ENCODE data around the gene TENT4A.
A peak's percentile ranks its signal among the peaks of the same experiment; 100 is the strongest.

TENT4A gene

DNA sequence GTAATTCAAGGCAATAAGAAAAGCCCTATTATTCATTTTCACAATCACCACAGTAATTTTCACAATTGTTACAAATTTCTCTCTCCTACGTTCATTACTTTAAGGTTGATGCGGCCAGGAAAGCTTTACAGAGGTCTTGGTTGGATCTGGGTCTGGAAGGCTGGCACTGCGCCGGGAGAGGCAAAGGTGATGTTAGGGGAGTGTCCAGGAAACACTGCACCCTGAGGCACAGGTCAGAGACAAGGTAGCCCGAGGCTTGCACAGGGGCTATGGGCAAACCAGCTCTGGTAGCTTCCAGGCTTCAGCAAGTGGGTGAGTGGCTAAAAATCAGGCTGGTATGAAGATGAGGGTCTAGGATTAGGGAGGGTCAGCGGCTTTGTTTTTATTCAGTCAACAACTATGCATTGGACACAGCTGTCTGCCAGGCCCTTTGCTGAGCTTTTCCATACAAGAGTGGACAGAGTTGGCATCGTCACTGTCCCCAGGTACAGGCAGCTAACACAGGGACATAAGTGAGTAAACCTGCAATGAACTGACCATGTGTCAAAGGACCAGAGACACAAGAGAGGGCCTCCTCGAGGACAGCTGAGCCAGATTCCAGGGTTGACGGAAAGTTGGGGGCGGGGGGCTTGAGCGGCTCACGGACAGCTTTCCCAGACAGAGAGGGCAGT lies 12.4 kb upstream of the TENT4A start:
- DNase-seq (ENCODE audit: low read depth) = no peak

DNA sequence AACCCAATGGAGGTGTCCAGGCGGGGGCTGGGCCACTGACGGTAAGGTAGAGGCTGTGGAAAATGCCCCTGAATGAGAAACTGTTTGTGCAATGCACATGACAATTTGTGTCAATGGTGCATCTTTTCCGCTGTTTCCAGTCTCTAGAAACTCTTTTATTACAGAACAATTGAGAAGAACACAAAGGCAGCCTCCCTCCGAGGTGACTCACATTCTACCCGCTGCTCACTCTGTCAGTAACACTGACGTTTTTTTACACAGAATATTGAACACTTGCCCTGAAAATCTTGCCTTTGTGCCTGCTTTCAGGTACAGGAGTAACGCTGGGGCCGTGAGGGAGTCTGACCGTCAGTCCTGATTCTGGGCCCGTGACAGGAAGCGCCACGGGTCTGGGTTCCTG lies 11.7 kb upstream of the TENT4A start:
- no peak for DNase-seq (ENCODE audit: low read depth)

DNA sequence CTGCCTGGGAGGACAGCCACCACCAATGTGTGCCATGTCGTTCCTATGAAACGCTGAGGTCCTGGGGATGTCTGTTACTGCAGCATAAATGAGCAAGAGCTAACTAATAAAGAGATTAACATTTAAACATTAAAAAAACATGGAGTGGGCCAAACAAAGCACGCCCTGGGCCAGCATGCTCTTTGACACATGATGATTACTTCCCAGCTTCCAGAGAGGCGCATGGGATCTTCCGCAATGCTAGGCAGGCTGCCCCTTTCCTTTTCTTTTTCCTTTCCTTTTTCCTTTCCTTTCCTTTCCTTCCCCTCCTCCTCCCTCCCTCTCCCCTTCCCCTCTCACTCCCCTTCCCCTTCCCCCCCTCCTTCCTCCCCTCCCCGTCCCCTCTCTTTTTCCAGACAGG lies 10.6 kb upstream of the TENT4A start:
- DNase-seq (ENCODE audit: low read depth) = no peak

DNA sequence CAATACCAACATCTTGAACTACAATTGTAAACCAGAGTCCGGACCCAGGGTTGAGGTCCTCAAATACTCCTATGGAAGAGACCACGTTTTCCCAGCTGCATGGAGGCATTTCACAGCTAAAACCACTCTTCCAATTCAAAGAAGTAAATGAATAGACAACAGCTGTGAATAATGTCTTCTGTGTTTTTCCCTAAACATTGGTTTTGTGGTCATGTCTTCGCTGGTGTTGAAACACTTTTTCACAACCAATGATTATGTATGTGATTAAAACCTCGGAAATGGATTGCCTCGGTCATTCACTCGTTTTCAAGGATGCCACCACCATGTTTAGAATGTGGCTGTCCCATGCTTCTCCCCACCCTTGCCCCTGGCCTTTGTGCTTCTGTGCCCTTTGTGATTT lies 9.4 kb upstream of the TENT4A start:
- DNase-seq (ENCODE audit: low read depth) = no peak

DNA sequence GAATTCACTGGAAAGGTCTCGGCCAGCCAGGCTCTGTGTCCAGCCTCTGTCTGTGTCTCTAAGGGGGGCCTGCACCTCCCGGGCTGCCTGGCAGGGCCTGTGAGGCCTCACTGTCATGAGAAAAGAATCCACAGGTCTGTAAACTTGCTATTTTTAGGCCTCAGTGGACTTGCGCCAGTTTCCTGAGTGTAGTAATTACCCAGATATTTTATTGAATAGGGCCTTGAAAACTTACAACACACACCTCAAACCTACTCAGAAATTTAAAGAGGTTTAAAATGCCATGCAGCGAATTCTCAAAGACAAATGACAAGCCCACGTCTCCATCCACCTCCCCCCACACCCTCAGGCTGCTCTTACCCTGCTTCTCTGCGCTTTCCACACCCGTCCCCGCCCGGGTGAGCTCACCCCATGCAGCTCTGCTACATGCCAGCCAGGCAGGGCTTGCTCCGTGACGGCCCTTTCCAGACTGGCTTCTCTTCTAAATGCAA lies 8.8 kb upstream of the TENT4A start:
- DNase-seq (ENCODE audit: low read depth) = peak; percentile 78

DNA sequence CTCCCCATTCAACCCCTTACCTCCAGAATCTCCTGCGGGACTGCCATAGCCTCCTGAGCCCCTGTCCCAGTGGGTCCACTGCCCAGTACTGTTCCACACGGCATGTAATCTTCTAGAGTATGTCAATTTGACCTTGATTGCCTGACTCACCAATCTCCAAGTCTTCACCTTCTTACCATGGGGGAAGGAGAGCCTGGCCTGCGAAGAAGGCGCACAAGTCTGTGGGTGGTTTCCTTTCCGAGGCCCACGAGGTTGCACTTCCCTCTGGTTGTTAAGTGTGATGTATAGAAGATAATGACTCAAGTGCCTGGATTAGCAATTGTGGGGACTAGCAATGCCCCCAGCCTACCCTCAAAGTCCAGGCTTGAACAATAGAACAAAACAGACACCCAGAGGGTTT lies 8.1 kb upstream of the TENT4A start:
- DNase-seq (ENCODE audit: low read depth) = no peak

DNA sequence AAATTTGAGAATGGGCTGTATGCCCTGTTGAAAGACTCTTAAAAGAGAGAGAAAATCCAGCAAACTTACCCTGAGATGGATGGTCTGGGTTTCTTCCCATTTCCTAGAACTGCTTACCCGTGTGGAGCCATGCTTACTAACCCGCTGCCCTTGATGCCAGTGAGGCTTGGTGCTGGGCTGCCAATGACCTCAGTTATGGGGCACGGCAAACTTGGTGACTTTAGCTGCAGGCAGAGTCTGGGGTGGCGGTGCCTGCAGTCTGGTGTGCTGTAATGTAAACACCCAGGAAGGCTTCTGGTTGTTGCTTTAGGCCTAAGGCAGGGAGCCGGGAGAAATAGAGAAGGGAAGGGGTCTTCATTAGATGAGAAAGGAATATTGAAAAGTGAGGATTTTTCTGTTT lies 7.3 kb upstream of the TENT4A start:
- DNase-seq (ENCODE audit: low read depth) = no peak

DNA sequence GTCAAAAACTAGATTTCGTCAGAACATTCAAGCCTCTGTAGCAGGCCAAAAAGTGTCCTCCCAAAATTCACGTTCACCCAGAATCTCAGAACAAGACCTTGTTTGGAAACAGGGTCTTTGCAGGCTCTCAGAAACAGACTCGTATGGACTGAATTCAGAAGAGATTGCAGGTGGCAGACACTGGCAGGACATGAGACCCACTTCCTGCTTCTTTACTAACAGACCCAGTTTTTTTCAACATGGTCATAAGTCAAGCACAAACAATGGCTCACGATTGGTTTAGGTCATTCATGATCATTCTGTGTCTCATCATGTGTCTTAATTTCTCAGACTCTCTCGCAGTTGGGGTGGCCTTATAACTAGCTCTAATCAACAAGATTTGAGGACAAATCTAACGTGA lies 5.4 kb upstream of the TENT4A start:
- no peak for DNase-seq (ENCODE audit: low read depth)

DNA sequence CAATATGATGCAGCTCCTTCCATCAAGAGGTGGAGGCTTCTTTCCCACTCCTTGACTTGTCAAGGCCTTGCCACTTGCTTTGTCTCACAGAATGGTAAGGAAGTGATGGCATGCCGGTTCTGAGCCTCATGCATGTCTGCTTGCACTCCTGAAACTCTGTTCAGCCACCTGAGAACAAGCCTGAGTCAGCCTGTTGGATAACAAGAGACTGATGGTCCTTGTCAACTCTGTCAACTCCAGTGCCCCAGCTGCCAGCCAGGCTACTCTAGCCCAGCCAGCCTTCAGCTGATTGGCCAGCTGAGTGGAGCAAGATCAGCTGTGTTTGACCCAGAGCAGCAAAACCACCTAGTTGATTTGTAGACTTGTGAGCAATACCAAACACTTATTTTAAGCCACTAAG lies 4.4 kb upstream of the TENT4A start:
- DNase-seq (ENCODE audit: low read depth) = no peak

DNA sequence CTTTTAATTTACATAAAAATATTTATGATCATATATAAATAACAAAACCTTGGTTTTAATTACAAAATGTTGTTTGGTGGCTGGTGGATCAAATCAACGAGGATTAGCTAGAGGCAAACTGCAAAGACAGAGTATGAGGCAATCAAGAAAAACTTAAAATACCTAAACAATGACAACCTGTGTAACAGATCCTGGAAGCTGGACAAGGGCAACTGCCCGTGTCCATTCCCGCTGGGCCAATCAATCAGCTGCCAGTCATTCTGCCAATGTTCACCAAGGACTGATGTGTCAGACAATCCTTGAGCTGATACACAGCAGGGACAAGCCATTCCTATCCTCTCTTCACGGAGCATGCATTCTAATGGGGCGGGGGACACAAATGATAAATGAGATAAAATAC lies 3.2 kb upstream of the TENT4A start:
- DNase-seq (ENCODE audit: low read depth) = no peak

DNA sequence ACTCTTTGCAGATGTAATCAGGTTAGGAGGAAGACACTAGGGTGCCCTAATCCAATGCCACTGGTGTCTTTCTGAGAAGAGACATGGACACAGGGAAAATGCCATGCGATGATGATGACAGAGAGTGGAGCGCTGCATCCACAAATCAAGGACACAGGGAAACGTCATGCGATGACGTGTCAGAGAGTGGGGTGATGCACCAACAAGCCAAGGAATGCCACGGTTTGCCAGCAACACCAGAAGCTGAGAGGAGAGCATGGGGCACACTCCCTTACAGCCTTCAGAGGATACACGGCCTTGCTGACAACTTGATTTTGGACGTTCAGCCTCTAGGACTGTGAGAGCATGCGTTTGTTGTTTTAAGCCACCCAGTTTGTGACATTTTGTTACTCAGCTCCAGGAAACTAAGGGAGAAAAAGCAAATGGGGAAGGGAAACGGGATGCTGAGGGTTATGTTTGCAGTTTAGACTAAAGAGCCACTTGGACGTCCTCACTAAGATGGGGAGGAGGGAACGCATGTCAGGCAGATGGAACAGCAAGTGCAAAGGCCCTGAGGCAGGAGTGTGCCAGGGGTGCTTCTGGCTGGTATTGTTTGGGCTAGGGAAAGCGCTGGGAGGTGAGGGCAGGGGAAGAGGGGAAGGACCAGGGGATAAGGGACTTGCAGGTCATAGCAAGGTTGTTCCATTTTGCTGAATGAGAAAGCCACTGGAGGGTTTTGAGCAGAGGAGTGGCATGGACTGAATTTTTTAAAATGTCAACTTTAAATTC lies 2.5 kb upstream of the TENT4A start:
- DNase-seq (ENCODE audit: low read depth) = no peak

DNA sequence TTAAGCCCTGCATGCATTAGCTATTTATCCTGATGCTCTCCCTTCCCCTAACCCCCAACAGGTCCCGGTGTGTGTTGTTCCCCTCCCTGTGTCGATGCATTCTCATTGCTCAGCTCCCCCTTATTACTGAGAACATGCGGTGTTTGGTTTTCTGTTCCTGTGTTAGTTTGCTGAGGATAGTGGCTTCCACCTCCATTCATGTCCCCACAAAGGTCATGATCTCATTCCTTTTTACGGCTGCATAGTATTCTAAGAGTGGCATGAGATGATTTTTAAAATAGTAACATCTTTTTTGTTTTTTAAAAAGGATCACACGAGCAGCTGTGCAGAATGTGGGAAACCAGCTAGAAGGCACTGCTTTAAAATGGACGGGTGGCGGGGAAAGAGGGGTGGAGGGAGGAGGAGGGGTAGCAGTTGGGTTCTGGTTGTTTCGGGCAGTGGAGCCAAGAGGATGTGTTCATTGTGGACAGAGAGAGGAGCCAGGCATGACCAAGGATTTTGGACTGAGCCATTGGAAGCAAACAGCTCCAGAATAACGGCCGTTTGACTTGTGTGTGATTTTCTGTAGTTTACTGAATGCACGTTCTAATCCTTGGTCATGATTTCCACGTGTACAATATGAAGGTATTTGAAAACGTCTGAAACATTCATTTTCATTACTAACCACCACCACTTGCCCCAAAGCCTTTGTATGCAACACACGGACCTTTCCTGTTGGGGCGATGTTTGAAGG lies 1.7 kb upstream of the TENT4A start:
- DNase-seq (ENCODE audit: low read depth) = no peak

DNA sequence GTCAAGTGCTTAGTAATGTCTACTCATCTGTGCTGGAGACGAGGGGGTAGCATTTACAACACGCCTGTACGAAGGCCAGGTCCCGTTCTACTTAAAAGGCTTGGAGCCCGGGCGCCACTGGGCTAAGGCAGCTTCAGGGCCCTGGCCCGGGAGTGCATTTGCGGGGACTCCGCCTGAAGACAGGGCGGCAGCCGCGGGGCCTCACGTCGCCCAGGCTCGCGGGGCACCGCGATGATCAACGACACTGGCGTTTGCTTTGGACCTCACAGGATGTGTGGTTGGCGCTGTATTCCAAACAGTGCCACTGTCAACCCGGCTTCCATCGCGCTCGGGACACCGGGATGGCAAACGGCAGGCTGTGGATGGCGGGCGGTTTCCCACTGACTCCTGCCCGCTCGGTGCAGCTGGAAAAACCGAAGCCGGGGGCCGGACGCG lies 1.1 kb upstream of the TENT4A start:
- no peak for DNase-seq (ENCODE audit: low read depth)

DNA sequence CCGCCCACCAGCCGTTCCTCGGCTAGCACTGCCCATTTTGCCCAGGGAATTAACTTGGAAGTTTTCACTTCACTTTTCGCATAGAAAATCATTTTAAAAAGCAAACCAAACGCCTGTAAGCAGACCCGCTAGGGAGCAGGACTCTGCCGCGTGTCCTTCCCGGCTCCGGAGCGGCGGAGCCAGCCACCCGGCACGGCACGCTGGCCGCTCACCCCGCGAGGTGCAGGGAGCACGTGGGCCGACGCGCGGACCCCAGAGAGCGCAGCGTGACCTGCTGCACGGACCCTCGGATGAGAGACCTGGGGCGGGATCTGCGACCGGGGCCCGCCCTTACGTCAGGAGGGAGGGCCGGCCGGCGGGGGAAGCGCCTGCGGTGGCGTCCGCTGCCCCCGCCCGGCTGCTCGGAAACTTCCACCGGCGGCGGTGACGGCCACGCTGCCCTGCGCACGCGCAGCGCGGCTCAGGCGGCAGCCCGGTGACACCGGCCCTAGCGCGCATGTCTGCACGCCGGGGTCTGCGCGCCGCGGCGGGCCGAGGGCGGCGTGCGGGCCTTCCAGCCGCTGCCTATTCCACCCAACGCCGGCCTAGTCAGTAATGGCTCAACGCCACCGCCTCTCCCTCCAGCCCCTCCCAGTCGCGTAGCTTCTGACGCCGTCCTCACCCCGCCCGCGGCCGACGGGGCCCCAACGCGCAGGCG lies 507 bp upstream of the TENT4A start:
- peak; percentile 92 for DNase-seq (ENCODE audit: low read depth)

DNA sequence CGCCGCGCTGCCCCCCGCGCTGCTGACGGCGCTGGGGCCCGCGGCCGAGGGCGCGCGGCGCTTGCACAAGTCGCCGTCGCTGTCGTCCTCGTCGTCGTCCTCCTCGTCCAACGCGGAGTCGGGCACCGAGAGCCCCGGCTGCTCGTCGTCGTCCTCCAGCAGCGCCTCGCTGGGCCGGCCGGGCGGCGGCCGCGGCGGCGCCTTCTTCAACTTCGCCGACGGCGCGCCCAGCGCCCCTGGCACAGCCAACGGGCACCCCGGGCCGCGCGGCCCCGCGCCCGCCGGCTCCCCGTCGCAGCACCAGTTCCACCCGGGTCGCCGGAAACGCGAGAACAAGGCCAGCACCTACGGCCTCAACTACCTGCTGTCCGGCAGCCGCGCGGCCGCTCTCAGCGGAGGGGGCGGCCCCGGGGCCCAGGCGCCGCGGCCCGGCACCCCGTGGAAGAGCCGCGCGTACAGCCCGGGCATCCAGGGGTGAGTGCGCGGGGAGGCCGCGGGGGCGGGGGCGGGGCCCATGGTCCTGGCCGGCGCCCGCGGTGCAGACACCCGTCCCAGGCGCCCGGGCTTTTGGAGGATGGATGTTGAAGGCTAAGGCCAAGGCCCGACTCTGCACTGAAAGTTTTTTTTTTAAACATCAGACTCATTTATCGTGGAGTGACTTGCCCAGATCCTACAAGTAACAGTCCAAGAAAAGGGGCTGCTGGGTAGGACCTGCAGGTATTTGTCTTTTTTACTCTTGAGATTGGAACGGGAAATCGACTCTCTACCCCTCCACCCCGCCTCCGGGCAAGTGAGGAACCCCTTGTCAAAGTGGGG lies 1.2 kb downstream of the TENT4A start:
- DNase-seq (ENCODE audit: low read depth) = no peak

DNA sequence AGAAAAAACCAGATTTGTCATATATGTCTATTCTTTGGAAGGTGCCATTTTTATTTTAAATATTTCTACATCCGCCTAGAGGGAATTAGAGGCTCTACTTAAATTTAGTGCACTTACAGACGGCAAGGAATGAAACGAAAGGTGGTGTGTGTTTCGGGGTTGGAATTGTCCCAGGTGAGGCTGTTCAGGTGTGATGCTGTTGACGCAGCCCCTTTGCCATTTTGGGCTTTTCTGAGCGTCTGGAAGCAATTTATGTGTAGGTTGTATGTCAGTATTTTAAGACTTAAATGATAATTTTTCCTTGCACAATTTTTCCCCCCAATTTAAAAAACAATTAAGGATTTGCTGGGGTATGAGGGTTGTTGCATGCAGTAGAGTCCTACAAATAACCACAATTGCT lies 2.0 kb downstream of the TENT4A start:
- no peak for DNase-seq (ENCODE audit: low read depth)

DNA sequence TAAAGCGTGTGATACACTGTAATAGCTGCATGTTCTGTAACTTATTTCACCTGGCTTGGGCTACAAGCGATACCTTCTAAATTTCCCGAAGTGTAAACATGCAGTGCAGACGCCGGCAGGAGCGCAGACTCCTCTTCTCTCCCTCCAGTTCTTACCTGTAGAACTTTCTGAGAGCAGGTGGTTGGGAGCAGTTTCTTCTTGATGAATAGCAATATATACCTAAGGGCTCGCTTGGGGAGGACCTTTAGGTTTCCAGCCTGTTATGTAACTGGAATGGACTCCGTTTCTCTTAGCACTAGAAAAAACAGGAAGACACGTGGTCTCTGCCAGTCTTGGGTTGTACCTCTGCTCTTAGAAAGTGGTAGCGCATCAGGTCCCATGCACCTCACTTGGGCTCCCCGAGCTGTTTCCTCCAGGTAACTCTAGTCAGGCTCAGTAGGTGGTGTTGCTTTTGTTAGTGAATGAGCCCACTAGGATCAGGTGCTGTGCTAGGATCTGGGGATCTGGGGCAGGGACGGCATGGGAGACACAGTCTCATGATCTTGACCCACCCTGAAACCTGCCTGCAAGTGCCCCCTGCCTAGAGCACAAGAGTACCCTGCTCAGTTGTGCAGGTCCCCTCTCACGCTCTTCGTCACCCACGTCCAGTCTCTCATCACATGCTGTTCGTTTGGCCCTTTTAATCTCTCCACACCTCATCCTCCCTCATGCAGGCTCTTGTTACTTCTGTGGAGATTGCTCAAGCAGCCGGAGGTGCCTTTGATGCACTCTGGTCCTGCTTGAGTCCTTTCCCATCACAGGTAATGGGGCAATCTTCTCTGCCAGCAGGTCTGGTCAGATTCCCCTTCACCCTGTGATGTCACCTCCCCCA lies 2.8 kb downstream of the TENT4A start:
- DNase-seq (ENCODE audit: low read depth) = no peak

DNA sequence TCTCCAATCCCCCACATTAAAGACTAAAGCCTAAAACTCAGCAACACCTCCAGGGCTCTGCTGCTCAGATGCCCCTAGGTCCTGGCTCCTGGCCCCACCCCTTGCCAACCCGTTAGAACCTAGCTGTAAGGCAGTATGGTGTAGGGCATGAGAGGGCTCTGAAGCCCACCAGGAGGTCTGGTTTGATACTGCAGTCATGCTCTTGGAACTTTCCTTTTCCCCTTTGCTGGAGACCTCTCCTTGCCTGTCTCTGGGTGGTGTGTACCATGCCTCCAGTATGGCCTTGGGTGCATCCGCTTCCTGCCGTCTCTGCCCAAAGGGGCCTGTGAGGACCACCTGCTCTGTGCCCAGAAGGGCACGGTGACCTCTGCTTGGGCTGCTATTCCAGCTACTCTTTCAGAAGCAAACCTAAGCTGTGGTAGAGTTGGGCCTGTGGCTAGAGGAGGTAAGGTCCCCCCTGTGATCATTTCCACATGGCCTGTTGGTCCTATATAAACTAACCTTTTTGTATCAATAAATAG lies 3.5 kb downstream of the TENT4A start:
- no peak for DNase-seq (ENCODE audit: low read depth)

DNA sequence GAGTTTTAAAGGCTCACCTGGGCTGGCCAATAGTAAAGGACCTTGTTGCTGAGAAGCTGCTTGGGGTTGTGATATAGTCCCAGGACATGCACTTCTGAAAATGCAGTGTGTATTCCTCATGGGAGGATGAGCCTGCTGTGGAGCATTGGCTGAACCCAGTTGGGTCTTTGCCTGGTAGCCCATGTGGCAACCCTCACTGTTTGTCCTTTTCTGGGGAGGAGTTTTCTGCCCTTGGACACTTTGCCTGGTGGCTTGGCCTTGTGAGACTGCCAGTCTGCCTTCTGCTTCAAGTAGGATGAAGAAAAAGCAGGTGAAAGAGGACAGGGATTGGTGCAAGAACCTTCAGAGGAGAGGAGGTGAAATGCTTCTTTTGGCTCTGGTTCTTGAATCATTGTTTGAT lies 4.0 kb downstream of the TENT4A start:
- no peak for DNase-seq (ENCODE audit: low read depth)

DNA sequence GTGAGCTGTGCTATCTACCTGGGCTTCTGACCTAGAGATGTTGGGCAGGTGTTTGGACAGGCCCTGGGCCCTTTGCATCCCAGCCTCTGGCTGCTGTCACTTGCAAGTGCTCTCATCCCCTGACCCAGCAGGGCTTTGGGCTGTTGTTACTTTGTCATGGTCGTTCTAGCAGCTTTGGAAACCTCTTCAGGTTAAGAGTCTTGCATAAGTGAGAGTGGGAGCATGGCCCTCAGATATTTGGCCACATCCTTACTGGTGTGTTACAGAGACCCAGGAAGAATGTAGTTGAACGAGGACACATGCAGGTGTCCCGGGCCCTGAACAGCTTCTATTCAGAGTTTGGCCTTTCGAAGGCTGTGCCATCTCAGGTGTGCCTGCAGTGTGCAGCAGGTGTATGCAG lies 4.5 kb downstream of the TENT4A start:
- no peak for DNase-seq (ENCODE audit: low read depth)
